Measurements from ENCODE around the gene SLC22A31.

Gene SLC22A31

DNA sequence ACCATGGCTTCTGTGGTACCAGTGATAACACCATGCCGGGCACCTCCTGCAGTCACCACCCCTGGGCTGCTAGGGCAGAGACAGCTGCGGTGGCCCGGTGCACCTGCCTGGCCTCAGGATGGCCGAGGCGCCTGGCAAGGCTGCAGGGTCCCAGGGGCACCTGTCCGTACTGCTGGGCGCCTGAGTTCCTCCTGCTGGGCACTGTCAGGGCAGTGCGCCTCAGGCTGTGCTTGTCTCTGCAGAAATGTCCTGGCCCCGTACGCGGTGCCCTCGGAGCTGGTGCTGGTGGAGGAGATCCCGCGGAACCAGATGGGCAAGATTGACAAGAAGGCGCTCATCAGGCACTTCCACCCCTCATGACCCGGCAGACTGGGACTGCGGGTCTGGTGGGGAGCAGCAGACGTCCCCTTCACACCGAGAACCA lies 46.5 kb downstream of the SLC22A31 start:
- no peak for DNase-seq (ENCODE audit: extremely low read depth in 1 of 2, low read depth in 1 of 2)

DNA sequence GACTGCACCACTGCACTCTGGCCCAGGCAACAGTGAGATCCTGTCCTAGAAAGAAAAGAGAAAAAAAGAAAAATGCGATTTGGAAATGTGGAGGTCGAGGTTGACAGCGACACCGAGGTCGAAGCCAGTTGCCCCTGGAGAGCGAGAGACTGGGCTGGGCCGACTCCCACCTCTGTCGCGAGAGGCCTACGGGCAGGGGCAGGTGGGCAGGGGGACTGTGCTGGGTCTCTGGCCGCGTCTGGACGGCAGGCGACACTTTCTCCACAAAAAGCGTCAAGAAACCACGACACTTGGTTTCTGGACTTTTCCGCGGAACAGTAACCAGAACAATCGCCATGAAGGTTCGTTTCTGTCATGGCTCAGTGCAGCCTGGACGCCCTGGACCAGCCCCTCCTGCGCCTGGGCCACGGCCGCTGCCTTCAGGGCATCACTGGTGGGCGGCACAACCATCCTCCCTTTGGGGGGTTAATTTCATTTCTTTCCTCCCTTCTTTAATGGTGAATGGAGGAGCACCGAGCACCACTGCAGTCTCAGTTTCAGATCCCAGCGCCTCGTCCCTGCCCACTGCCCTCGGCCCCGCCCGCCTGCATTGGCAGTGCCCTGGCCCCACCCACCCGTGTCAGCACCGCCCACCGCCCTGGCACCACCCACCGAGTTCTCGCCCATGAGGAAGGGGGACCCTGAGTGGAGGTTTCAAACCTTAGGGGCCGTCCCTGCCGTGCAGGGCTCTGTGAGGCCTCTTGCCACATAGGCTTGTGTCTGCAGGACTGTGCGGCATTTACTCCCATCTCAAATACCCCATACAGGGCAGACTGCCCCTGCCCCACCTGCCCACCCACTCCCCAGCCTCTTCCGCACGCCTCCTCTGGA lies 47.3 kb downstream of the SLC22A31 start:
- DNase-seq (ENCODE audit: extremely low read depth in 1 of 2, low read depth in 1 of 2): no peak

DNA sequence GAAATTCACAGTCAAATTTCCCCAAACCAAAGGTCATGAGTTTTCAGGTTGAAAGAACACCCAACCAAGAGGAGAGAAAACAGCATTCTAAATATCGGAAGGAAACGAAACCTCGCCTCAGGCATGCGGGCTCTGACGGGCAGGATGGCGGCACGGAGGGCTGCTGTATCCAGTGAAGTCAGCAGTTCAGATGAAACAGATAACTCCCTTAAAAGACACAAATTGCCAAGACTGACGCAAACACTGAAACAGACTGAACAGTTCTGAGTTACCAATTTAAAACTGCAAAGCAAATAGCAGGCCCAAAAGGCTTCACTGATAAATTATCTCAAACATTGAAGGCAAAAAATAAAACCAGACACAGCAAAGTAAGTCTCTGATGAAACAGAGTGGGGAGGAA lies 49.4 kb downstream of the SLC22A31 start:
- no peak for DNase-seq (ENCODE audit: extremely low read depth in 1 of 2, low read depth in 1 of 2)

DNA sequence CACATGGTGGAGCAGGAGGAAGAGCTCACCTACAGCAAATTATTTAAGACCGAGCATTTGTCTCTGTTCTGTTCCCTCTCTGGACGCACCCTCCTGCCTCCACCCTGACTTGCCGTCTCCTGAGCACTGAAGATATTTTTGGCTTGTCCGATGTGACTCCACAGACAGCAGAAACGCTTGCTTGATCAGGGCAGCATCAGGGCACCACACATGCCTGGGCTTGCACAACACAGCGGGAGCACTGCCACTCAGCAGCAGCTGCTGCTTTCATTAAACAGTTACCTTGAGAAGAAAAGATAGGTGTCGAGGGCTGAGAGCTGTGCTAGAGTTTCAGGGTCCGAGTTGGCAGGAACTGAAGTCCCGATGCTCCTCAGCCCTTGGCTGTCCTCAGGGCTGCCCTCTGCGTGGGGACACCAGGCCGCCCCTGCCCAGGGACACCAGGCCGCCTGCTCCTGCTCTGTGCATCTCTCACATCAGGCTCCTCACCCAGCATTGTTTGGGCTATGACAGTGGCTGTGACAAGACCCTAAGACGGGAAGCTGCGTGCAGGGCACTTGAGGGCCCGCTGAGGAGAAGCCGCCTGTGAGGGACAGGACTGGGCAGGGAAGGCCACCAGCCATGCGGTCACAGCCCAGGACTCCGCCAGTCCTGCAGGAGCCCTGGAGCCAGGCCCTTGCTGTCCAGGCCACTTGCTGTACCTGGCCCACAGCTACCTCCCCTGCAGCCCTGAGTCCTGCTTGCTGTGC lies 50.1 kb downstream of the SLC22A31 start:
- no peak for DNase-seq (ENCODE audit: extremely low read depth in 1 of 2, low read depth in 1 of 2)

DNA sequence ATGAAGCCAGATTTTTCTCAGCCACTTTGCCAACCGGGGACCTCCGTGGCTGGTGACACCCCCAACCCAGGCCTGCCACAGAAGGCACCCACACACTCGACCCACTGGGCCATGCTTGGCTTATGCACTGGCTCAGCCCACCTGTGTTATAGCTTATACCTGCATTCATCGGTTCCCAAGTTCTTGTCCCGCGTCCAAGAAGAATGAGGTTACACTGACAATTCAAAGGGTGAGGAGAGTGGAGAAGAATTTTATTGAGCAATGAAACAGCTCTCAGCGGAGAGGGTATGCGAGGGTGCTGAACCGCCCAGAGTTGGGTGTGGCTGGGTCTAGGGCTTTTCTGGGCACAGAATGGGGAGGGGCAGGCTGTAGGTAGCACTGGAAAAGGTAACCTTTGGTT lies 51.0 kb downstream of the SLC22A31 start:
- DNase-seq (ENCODE audit: extremely low read depth in 1 of 2, low read depth in 1 of 2): no peak

DNA sequence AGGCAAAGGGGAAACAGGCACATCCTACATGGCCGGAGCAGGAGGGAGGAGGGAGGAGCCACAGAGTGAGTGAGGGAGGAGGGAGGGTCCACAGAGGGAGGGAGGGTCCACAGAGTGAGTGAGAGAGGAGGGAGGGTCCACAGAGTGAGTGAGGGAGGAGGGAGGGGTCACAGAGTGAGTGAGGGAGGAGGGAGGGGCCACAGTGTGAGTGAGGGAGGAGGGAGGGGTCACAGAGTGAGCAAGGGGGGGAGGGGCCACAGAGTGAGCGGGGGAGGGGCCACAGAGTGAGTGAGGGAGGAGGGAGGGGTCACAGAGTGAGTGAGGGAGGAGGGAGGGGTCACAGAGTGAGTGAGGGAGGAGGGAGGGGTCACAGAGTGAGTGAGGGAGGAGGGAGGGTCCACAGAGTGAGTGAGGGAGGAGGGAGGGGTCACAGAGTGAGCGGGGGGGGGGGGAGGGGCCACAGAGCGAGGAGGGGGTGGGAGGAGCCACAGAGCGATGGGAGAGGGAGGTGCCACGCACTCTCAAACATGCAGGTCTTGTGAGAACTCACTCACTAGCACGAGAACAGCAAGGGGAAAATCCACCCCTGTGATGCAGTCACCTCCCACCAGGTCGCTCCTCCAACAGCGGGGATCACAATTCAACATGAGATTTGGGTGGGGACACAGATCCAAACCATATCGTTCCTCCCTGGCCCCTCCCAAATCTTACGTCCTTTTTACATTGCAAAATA lies 53.1 kb downstream of the SLC22A31 start:
- DNase-seq (ENCODE audit: extremely low read depth in 1 of 2, low read depth in 1 of 2): no peak

DNA sequence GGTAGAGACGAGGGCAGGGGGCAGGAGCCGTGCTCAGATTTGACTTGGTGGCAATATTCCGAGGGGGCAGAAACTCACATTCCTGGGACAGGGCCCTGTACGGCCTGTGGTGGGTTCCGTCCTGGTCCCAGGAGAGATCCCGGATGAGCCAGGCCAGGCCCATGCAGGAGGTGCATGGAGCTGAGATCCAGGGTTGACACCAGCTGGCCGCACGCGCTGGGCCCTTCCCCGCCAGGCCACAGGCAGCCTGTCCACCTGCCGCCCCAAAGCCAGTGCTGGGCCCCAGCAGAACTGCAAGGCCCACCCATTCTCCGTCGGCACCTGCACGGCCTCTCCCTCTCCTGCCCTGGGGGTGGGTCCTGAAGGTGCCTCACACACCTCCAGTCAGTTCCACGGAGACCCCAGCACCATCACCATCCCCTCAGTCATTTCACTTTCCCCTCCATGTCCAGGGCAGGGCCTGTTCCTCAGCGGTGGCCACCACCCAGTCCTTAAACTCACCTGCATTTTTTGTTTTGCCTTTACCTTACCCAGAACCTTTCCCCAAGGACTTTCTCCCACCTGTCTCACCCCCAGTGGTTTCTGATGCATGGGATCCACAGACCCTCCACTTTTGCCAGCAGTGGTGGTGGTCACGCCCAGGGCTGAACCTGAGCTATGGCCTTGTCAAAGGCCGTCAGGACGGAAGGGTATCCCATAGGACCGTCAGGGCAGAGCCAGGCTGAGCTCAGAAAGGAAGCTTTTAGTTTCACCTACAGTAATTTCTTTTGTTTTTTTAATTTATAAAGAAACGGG lies 53.9 kb downstream of the SLC22A31 start:
- no peak for DNase-seq (ENCODE audit: extremely low read depth in 1 of 2, low read depth in 1 of 2)

All from activated CD8-positive, alpha-beta memory T cell treated with anti-CD3 and anti-CD28 coated beads for 1 hour (primary cell).